Measurements from ENCODE around the gene AGRN.
"Not testable (repeated sequence)": the region's sequence is repeated elsewhere in the genome, so short reads cannot be mapped to it uniquely, and the experiment has no call there.

AGRN gene

DNA sequence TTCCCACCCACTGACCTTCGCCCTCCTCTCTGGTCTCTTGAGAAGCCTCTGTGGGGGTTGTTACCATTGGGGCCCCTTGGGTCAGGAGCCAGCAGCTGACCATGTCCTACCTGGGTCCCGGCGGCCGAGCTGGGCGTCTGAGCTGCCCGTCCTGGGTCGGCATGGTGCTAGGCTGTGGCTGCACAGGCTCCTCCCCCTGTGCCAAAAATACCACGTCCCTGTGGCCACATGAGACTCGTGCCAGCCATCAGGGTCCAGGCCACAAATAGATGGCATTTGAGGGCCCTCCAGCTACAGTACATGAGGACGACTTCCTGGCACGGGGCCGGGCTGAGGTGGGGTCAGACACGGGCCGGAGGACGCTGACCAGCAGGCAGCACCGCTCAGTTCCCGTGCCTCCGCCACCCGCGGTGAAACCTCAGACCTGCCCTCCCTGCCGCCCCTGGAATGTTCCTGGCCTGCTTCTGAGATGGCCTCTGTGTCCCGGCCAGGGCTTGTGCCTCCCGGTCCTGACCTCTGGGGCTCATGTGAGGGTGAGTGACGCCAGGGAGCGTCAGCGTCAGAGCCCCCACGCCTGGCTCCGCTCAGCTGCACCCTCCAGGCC lies 37.9 kb upstream of the AGRN start, which contains the start of gene PERM1:
PERM1 (minus strand) TSS at position 139 of the 604 bp plus-strand sequence. CDS start 1,064 bp downstream, outside the sequence.
- DNase-seq (ENCODE audit: low spot score) = no peak

DNA sequence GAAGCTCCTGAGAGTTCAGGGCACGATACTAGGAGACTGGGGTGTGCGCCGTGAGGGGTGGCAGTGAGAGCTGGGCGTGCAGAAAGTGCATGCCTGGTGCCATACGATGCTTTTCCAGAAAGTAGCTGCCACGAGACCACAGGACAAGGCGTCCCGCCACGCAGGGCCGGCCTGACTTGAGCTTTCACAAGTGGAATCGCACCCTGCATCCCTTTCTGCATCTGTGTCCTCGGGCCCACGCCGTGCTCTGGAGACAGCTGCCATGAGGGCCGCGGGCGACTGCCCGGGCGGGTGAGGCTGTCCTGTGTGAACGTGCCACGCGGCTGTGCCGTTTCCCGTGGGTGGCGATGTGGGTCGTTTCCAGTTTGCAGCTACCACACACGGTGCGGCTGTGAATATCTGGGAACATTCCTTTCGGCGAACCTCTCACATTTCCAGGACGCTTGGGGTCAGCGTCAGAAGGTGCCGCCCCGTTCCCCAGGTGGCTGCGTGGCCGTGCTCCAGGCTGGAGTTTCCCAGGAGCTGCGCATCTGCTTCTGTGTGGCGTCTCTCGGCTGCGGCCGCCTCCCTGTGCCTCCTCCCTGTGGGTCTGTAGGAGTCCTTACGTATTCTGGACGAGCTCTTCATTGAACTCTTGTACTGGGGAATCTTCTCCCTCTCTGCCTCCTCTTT lies 37.0 kb upstream of the AGRN start:
- DNase-seq (ENCODE audit: low spot score) = no peak

DNA sequence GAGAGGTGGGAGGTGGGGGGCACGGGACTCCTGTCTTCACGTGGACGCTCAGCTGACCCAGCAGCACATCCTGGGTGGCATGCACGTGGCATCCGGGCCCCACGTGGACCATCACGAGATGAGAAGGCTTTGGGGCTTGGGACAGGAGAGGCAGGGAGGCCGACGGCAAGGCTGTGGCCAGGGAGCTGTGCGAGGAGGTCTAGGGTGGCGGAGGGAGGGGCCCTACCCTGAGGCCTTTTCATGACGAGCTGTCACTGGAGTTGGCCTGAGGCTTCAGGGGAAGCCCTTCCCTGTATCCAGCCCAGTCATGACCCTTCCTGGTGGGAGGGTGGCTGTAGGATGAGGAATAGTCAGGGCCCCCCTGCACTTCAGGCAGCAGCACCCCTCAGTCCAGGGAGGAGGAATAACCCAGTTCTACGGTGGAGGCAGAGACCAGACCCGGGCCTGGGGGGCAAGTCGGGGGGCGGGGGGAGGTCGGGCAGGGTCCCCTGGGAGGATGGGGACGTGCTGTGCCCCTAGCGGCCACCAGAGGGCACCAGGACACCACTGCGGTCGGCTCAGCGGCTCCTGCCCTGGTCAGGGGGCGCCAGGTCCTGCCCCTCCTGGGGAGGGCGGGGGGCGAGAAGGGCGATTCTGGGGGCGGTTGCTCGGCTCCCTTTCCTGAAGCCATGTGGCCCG lies 36.0 kb upstream of the AGRN start:
- DNase-seq (ENCODE audit: low spot score) = peak; percentile 88

DNA sequence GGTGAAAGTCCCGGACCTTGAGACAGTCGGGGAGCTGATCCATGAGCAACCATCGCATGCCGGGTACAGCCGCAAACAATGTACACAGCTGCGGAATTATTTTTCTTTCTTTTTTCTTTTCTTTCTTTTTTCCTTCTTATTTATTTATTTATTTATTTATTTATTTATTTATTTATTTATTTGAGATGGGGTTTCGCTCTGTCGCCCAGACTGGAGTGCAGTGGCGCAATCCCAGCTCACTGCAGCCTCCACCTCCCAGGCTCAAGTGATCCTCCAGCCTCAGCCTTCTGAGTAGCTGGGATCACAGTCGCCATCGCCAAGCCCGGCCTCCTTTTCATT lies 35.5 kb upstream of the AGRN start:
- no peak for DNase-seq (ENCODE audit: low spot score)

DNA sequence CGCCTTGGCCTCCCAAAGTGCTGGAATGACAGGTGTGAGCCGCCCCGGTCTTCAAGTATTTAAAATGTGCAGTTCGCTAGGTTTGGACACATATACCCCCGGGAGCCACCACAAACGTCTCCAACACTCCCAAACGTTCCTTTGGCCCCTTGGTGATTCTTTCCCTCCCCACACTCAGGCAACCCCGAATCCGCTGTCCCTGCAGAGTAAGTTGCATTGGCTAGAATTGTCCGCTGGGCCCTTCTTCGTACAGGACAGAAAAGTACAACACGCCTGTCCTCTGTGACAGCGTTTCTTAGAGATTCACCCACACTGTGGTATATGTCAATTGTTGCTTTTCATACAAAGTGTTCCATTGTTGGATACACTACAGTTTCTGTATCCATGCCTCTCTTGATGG lies 34.8 kb upstream of the AGRN start:
- no peak for DNase-seq (ENCODE audit: low spot score)

DNA sequence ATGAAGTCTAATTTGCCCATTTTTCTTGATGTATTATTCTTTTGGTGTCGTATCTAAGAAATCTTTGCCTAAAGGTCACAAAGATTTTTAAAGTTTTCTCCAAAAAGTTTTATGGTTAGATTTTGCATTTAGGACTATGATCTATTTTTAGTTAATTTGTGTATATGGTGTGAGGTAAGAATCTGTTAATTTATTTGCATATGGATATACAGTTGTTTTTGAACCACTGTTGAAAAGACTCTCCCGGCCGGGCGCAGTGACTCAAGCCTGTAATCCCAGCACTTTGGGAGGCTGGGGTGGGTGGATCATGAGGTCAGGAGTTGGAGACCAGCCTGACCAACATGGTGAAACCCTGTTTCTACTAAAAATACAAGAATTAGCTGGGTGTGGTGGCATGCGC lies 31.9 kb upstream of the AGRN start:
- DNase-seq (ENCODE audit: low spot score) = not testable (repeated sequence)

DNA sequence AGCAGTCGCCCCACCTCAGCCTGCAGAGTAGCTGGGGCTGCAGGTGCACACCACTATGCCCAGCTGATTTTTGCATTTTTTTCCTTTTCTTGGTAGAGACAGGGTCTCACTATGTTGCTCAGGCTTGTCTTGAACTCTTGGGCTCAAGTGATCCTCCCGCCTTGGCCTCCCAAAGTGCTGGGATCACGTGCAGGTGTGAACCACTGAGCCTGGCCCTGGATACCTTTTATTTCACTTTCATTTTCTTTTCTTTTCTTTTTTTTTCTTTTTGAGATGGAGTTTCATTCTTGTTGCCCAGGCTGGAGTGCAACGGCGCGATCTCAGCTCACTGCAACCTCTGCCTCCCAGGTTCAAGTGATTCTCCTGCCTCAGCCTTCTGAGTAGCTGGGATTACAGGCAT lies 28.6 kb upstream of the AGRN start:
- DNase-seq (ENCODE audit: low spot score) = not testable (repeated sequence)

DNA sequence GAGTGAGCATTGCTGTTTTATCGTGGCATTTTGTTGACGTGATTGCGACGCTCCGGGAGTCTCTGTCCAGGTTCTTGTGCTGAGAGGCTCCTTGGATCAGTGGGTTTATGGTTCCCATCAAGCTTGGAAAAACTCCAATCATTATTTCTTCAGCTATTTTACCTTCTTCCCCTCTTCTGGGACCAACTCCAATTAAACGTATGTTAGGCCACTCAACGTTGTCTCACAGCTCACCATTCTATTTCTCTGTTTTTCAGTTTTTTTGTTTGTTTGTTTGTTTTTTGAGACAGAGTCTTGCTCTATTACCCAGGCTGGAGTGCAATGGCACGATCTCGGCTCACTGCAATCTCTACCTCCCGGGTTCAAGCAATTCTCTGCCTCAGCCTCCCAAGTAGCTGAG lies 28.0 kb upstream of the AGRN start:
- no peak for DNase-seq (ENCODE audit: low spot score)

DNA sequence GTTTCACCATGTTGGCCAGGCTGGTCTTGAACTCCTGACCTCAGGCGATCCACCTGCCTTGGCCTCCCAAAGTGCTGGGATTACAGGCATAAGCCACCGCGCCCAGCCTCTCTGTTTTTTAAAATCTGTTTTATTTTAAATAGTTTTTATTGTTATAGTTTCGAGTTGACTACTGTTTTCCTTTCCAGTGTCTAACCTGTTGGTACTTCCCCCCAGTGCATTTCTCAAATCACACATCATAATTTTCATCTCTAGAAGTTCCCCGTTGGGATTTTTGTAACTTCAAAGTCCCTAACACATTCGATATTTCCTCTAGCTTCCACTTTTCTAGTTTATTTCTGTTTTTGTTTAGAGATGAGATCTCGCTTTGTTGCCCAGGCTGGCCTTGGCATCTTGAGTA lies 27.6 kb upstream of the AGRN start:
- DNase-seq (ENCODE audit: low spot score) = no peak

DNA sequence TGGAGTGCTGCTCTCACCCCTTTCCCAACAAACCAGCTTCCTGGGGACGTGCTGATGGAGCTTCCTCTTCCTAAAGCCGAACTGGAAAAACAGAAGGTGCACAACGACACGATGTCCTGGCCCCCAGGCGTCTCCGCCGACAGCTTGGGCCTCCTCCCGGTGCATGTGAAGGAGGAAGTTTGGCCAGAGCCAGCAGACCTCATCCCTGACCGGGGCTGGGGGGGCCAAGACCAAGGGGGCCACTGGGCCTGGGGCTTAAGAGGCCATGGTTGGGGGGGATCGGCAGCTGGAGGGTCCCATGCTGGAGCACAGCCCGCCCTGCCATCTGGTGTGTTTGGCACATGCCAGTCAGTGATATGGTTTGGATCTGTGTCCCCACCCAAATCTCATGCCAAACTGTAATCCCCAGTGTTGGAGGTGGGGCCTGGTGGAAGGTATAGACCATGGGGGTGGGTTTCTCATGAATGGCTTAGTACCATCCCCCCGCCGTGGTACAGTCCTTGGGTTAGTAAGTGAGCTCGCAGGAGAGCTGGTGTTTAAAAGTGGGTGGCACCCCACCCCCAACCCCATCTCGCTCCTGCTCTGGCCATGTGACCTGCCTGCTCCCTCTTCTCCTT lies 26.4 kb upstream of the AGRN start:
- DNase-seq (ENCODE audit: low spot score) = no peak

DNA sequence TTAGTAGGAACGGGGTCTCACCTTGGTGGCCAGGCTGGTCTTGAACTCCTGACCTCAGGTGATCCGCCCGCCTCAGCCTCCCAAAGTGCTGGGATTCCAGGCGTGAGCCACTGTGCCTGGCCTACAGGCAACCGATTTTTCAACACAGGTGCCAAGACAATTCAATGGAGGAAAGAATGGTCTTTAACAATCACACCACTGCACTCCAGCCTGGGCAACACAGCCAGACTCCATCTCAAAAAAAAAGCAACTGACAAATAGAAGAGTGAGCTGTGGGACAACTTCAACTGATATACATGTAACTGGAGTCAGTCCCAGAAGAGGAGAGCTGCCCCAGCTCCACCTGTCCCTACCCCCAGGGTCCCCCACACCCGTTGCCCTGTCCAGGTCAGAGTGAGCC lies 25.4 kb upstream of the AGRN start:
- DNase-seq (ENCODE audit: low spot score) = not testable (repeated sequence)

DNA sequence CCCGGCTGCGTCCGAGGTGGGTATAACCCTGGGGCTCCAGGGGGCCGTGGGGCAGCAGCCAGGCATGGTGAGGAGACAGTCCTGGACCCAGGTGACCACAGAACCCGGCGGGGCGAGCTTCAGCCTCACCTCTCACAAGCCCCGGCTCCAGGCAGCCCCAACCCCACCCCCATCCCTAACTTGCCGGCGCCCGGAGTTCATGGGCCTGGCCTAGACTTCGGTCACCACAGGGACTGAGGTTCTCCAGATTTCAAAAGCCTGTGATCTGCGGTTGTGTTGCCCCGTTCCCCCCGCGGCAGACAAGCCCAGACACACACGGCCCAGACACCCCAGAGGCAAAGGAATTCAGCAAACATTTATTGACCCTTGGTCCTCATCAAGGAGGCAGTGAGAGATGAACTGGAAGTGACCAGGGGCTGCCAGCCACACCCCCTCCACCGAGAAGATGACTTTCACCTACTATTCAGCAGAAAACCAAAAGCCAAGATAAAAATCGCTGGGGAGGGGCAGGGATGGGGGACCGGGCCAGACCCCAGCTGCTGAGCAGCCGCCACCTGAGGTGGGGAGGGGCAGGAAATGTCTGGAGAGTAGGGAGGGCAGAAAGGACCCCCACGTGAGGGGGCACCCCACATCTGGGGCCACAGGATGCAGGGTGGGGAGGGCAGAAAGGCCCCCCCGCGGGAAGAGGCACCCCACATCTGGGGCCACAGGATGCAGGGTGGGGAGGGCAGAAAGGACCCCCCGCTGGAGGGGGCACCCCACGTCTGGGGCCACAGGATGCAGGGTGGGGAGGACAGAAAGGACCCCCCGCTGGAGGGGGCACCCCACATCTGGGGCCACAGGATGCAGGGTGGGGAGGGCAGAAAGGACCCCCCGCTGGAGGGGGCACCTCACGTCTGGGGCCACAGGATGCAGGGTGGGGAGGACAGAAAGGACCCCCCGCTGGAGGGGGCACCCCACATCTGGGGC lies 24.0 kb upstream of the AGRN start:
- no peak for DNase-seq (ENCODE audit: low spot score)

DNA sequence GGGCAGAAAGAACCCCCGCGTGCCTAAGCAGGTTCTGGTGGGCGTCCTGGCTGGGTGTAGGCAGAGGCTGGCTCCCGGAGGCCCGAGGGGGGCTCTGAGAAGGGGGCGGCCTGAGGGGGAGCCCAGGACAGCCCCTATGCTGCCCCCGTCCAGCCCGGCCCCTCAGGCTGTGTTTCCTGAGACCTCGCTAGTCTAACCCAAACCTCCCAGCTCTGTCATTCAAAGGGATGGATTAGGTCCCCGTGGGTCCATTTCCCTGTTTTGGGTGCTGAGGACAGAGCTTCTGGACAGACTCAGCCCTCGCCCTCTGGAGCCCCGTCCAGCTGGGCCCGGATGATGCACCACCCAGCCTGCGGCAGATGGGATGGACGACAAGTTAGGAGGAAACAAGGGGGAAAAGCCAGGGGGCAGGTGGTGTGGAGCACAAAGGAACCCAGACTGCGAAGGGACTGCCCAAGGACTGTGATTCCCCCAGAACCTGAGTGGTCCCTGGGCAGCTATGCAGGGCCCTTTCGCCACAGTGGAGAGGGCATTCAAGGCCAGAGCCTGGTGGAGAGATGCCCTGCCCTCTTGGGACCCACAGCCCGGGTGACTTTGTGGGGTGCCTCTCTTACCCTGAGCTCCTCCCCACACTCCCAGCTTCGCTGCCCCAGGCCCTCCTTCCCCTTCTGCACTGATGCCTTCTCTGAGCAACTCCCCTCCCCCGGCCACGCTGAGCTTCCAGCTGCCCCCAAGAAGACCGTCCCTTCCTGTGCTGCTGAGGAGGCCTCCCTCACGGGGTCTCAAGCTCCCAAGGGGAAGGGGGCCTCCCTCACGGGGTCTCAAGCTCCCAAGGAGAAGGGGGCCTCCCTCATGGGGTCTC lies 22.8 kb upstream of the AGRN start:
- no peak for DNase-seq (ENCODE audit: low spot score)

DNA sequence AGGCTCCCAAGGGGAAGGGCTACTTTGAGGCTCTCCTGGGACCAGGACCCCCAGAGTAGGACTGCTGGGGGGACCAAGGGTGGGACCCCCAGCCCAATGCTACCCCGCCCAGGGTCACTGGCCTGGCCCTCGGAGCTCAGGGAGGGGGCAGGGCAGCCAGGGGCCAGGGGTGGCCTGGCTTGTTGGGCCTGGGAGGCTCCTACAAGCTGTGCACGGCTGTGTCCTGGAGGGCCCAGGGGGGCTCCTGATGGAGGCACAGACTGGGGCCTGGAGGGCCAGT lies 22.3 kb upstream of the AGRN start:
- no peak for DNase-seq (ENCODE audit: low spot score)

DNA sequence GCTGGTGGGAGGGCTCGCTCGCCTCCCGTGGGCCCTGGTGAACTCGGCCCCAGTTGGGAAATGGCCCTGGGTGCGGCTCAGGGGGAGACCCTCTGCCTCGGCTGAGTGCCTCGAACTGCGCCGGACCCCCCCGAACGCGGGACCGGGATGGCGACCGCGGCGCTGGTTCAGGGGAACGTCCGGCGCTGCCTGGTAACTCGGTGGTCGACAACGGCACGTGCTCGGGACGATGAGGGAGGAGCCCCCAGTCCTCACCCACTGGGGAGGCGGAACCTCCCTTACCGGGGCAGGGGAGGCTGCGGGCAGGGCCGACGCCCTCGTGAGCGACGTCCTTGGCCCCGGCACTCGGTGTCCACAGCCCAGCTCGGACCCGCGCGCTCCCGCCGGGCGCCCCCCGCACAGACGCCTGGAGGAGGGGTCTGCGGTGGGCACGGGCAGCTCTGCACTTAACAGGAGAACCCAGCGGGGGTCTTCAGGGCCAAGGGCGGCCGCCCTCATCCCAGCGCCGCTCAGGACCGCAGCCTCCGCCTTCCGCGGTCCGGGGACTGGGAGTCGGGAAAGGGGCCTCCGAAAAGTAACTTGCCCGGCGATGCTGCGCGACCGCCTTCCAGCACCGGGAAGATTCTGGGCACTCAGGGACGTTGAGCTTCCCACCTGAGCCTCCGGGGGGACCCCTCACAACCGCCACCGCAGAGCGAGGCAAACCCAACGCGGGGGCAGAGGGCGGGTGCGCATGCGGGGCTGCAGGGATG lies 21.8 kb upstream of the AGRN start:
- DNase-seq (ENCODE audit: low spot score) = no peak

DNA sequence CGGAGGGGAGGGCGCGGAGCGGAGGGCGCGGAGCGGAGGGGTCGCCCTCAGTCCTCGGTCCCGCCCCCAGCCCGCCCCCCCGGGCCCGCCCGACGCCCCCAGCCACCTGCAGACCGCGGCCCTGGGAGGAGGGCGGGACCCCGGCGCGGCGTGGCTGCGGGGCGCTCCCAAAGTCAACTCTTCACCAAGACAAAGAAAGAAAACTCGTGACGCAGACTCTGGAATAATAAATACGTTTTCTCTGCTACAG lies 21.2 kb upstream of the AGRN start:
- DNase-seq (ENCODE audit: low spot score) = peak; percentile 74

DNA sequence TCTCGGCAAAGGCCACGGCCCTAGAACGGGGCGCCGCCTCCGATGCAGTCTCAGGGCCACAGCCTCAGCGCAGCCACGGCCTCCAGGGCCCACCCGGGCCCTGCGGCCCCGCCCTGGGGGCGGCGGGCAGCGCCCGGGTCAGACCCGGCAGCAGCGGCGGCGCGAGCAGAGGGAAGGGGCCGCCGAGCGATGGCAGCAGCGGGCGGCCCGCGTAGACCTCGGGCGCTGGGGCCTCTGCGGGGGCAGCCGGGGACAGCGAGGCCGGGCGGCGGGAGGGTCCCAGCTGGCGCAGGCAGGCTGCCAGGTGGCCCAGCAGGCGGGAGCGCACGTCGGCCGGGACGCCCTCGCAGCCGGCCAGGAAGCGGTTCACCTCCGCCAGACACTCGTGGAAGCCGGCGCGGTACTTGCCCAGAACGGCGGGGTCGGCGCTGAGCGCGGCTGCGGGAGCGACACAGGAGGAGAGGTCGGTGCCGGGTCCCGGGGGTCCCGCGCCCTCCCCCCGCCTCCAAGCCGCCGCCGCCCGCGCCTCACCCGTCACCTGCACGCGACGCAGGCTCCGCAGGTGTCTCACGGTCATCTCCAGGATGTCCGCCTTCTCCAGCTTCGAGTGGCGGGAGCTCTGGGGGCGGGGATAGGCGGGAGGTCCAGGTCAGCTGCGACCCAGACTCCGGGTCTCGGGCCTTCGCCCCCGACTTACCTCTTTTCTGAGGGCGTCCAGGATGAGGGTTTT lies 20.8 kb upstream of the AGRN start:
- DNase-seq (ENCODE audit: low spot score) = peak; percentile 75

DNA sequence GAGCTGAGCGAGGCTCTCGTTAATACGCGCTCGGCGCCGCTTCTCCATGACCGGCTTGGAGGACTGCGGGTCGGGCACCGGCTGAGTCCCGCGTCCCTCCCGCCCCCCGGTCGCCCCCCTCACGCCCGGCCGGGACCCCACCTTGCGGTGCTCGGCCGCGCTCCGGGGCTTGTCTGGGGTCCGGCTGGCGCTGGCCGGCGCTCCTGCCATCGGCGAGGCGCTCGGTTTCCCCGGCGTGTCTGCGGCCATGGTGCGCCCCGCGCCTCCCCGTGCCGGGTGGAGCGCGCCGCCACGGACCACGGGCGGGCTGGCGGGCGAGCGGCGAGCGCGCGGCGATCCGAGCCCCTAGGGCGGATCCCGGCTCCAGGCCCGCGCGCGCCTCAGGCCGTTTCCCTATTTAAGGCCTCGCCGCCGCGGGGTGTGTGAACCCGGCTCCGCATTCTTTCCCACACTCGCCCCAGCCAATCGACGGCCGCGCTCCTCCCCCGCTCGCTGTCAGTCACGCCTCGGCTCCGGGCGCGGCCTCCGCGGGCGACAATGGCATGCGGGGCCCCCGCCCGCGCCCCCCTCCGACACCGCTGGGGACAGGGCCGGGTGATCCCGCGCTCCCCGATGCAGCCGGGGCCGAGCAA lies 20.1 kb upstream of the AGRN start, which contains the start of gene HES4:
HES4 (minus strand) TSS at position 373 of the 632 bp plus-strand sequence; CDS start at position 249, 124 bp downstream.
- DNase-seq (ENCODE audit: low spot score) = peak; percentile 90

DNA sequence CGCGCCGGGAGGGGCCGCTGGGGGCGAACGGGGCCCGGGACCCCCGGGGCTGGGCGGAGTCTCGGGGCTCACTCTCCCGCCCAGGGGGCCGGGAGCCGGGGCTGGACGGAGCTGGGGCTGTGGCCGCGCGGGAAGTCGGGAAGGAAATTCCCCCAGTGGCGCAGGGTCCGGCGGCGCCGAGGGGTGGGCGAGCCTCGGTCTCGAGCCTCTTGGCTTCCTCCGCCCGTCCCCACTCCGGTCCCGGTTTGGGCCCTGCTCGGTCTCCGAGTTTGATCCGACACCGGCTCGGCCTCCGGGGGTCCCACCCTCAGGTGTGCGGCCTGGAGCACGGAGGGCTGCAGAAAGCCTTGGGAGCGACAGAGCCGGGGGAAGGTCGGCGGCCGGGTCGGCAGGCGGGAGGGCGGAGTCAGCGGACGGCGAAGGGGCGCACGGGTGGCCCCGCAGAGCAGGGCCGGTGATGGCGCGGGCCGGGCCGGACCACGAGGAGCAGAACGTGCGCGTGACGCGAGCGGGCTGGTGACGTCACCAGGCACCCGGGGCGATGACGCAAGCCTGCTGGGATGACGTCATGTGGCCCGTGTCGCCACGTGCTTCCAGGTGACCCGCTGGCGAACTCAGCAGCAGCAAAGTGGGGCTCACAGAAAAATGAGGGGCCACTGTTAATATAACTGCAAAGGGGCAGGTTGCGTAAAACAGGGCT lies 19.4 kb upstream of the AGRN start:
- DNase-seq (ENCODE audit: low spot score) = peak; percentile 91
